Upper lobe of right lung (tissue), 1 donor: ENCODE measurements around the gene FAM174B. TPM values are rescaled to one million over a fixed set of nuclear protein-coding genes. Genes with fewer than 3 reads are reported as not detected.
A peak's percentile ranks its signal among the peaks of the same experiment; 100 is the strongest.

Source experiments
- ATAC-seq: fragments of 200-7000 bp; cut with Tn5 transposase; one replicate; pipeline ENCODE4 v1.9.1; 2020; ENCODE audit warnings: mild to moderate bottlenecking, moderate library complexity
- DNase-seq: peaks from one replicate; pipeline ENCODE4 v3.0.0-alpha.2; 2020
- H3K27ac ChIP-seq: fragments of 200-600 bp; one replicate; pipeline ENCODE4 v1.8.0; 2022
- H3K27me3 ChIP-seq: fragments of 200-600 bp; one replicate; pipeline ENCODE4 v1.8.0; 2022; ENCODE audit warnings: mild to moderate bottlenecking
- H3K36me3 ChIP-seq: fragments of 200-600 bp; one replicate; pipeline ENCODE4 v1.8.0; 2022
- H3K4me1 ChIP-seq: fragments of 200-600 bp; one replicate; pipeline ENCODE4 v1.8.0; 2022
- H3K4me3 ChIP-seq: fragments of 200-600 bp; one replicate; pipeline ENCODE4 v1.8.0; 2022; ENCODE audit warnings: mild to moderate bottlenecking
- H3K9me3 ChIP-seq: fragments of 200-600 bp; one replicate; pipeline ENCODE4 v1.8.0; 2022
- intact Hi-C: fragments of 100-400 bp; cut with DNase I; formaldehyde crosslinking; loops from one replicate; pipeline ENCODE4 v1.11.0; 2022
- total RNA-seq: library from RNA; stranded (reverse); fragmentation: NEBNext Ultra II Directional; extraction: Animal tissue kit (Norgen Biotek cat#: 25700); gene quantifications from one replicate; pipeline ENCODE4 v1.2.1, GENCODE V29; 2021
- TF ChIP-seq, protein P1 (sequence below): fragments of 200-600 bp; IDR thresholded peaks from one replicate; pipeline ENCODE4 v1.8.0; 2022; ENCODE audit warnings: antibody characterized with exemption
- donor health status: DM: no; HTN: yes; CAD: no; lungs with severe emphysema.

FAM174B gene
- total RNA-seq, 1 donor from 2014 or later: 62.9 TPM

DNA sequence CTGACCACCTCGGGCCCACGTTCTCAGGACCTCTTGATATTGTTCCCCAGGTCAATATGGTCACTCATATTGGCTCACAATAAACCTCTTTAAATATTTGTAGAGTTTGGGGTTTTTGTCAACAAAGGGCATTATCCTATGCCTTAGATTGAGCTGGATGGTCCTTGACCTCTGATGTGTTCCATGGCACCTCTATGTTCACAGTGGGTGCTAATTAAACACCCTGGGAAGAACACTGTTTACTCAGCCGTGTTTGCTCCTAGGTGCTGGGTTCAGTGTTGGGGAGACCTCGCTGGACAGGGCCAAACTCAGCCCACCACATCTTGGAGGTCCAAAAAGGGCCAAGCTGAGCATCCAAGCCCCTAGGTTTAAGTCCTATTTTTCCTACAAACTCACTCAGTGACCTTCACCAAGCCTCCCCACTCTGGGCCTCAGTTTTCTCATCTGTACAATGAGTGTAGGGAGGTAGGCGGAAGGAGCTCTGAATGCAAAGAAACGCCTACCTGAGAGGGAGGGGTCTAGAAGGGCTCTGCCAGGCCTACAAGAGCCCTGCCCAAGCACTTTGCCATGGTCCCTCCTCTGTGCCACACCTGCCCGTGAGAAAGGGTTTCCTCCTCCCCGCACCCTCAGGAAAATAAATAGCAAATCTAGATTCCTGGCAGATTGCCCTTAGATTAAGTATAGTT lies 7.2 kb downstream of the FAM174B start:
- H3K4me3 ChIP-seq: no peak overlapping the region
- peak; percentile 29 for ATAC-seq
- no peak overlapping the region for H3K27ac ChIP-seq
- H3K27me3 ChIP-seq: no peaks in the 10 kb centered on the region
- H3K4me1 ChIP-seq: peaks cover 3% of the 10 kb centered on the region
- intact Hi-C loops: no loop called here
- H3K36me3 ChIP-seq: no peaks in the 10 kb centered on the region
- H3K9me3 ChIP-seq: no peaks in the 10 kb centered on the region
- TF ChIP-seq, protein P1, sequence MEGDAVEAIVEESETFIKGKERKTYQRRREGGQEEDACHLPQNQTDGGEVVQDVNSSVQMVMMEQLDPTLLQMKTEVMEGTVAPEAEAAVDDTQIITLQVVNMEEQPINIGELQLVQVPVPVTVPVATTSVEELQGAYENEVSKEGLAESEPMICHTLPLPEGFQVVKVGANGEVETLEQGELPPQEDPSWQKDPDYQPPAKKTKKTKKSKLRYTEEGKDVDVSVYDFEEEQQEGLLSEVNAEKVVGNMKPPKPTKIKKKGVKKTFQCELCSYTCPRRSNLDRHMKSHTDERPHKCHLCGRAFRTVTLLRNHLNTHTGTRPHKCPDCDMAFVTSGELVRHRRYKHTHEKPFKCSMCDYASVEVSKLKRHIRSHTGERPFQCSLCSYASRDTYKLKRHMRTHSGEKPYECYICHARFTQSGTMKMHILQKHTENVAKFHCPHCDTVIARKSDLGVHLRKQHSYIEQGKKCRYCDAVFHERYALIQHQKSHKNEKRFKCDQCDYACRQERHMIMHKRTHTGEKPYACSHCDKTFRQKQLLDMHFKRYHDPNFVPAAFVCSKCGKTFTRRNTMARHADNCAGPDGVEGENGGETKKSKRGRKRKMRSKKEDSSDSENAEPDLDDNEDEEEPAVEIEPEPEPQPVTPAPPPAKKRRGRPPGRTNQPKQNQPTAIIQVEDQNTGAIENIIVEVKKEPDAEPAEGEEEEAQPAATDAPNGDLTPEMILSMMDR: no peak
- no peak for DNase-seq

- Histone ChIP-seq H3K9me3 (no peaks in the 10 kb centered on the region), H3K4me1 (peaks cover 3% of the 10 kb centered on the region), H3K27ac (no peak overlapping the region), H3K4me3 (no peak overlapping the region), H3K36me3 (no peaks in the 10 kb centered on the region), H3K27me3 (no peaks in the 10 kb centered on the region)
- intact Hi-C loops: no loop called here
- DNase-seq (no peak), ATAC-seq (no peak)
- TF ChIP-seq, protein P1: no peak
Measured at GRCh38 chr15:92647467-92648163, 8.0 kb downstream of the FAM174B start.

DNA sequence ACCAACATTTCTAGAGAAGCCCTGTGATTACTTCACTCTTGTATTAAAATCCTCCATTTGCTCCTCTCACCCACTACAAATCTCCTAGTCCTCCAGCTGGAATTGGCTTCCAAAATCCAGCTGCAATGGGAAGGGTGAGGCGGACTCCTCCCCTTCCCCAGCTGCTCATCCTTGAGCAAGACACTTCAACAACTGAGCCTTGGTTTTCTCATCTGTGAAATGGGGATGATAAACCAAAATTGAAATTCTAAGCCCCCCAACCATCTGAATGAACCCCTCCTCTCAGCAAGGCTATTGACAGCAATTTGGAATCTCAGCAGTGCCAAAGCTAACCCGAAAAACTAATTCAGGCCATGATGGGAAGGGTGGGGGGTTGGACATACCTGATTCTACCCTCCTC lies 9.4 kb downstream of the FAM174B start:
- Histone ChIP-seq H3K4me1 (peaks cover 3% of the 10 kb centered on the region), H3K27ac (no peak overlapping the region), H3K4me3 (no peak overlapping the region), H3K27me3 (no peaks in the 10 kb centered on the region), H3K9me3 (no peaks in the 10 kb centered on the region), H3K36me3 (no peaks in the 10 kb centered on the region)
- ATAC-seq (no peak), DNase-seq (no peak)
- TF ChIP-seq, protein P1: no peak
- intact Hi-C loops: no loop called here

- intact Hi-C loops: no loop called here
- Histone ChIP-seq H3K27ac (no peak overlapping the region), H3K36me3 (no peaks in the 10 kb centered on the region), H3K9me3 (no peaks in the 10 kb centered on the region), H3K4me1 (peaks cover 3% of the 10 kb centered on the region), H3K27me3 (no peaks in the 10 kb centered on the region), H3K4me3 (no peak overlapping the region)
- ATAC-seq (peak; percentile 5), DNase-seq (no peak)
- TF ChIP-seq, protein P1: no peak
Measured at GRCh38 chr15:92645731-92646130, 9.8 kb downstream of the FAM174B start.

- no peaks in the 10 kb centered on the region for H3K36me3 ChIP-seq
- H3K9me3 ChIP-seq: no peaks in the 10 kb centered on the region
- intact Hi-C loops: no loop called here
- H3K4me3 ChIP-seq: no peak overlapping the region
- no peak for DNase-seq
- peak; percentile 10 for ATAC-seq
- H3K27ac ChIP-seq: no peak overlapping the region
- TF ChIP-seq, protein P1: no peak
- H3K4me1 ChIP-seq: no peaks in the 10 kb centered on the region
- H3K27me3 ChIP-seq: no peaks in the 10 kb centered on the region
Measured at GRCh38 chr15:92645051-92645631, 10.4 kb downstream of the FAM174B start.
